ENCODE results near the gene IL5.

DNA sequence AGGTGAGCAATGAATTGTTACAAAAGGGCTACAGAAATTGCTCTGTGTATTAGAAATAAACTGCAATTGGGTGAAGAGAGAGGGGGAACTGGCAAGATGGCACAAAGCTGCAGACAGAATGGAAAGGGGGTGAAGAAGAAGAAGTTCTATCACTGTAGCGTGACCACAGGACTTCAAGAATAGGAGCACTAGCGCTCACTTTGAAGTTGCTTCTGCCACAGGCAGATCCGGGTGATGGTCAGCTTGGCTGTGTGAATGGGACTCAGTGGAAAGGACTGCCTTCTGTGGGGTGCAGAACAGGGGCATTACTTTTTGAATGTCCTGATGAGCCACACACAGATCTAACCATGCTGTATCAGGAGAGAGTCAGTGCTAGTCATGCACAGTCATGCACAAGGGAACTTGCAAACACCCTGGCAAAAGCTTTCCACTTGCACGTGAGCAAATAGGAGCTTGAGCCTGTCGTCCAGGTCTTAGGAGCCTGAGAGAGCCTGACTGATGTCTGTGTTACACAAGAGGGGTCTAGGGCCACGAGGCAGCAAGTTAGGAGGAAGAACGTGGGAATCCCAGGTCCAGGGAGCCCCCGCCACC is 16.3 kb downstream of the IL5 start:
- TF ChIP-seq, protein P1, sequence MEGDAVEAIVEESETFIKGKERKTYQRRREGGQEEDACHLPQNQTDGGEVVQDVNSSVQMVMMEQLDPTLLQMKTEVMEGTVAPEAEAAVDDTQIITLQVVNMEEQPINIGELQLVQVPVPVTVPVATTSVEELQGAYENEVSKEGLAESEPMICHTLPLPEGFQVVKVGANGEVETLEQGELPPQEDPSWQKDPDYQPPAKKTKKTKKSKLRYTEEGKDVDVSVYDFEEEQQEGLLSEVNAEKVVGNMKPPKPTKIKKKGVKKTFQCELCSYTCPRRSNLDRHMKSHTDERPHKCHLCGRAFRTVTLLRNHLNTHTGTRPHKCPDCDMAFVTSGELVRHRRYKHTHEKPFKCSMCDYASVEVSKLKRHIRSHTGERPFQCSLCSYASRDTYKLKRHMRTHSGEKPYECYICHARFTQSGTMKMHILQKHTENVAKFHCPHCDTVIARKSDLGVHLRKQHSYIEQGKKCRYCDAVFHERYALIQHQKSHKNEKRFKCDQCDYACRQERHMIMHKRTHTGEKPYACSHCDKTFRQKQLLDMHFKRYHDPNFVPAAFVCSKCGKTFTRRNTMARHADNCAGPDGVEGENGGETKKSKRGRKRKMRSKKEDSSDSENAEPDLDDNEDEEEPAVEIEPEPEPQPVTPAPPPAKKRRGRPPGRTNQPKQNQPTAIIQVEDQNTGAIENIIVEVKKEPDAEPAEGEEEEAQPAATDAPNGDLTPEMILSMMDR (optimal IDR thresholded peaks at IDR 0.05 in 1 of 3, IDR thresholded peaks at IDR 0.05 in 1 of 3, conservative IDR thresholded peaks at IDR 0.05 in 1 of 3; ENCODE audit: extremely low read depth in 1 of 3, insufficient read depth in 2 of 3, low read length in 3 of 3), result no peak
- no peak for TF ChIP-seq EZH2 (IDR thresholded peaks at IDR 0.05; ENCODE audit: low read length)
